ENCODE measurements around the gene ST6GALNAC3.

DNA sequence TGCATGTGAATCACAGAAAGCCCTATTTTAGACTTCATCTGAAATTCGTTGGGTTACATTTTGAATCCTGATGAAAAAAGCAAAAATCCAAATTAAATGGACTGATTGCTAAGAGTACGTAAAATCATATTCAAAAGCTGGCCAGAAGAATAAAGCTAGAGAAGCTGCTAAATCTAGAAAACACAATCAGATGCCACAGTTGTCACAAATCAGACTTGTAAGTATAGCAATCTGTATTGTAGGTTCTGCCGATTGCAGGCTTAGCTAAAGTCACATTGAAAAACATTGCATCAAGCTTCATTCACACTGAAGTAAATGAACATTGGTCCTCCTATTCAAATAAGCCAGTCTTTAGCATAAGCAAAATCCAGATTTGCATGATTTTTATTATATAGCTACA, 557.6 kb downstream of the ST6GALNAC3 start:
- TF ChIP-seq, protein P1, sequence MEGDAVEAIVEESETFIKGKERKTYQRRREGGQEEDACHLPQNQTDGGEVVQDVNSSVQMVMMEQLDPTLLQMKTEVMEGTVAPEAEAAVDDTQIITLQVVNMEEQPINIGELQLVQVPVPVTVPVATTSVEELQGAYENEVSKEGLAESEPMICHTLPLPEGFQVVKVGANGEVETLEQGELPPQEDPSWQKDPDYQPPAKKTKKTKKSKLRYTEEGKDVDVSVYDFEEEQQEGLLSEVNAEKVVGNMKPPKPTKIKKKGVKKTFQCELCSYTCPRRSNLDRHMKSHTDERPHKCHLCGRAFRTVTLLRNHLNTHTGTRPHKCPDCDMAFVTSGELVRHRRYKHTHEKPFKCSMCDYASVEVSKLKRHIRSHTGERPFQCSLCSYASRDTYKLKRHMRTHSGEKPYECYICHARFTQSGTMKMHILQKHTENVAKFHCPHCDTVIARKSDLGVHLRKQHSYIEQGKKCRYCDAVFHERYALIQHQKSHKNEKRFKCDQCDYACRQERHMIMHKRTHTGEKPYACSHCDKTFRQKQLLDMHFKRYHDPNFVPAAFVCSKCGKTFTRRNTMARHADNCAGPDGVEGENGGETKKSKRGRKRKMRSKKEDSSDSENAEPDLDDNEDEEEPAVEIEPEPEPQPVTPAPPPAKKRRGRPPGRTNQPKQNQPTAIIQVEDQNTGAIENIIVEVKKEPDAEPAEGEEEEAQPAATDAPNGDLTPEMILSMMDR (conservative IDR thresholded peaks at IDR 0.05; ENCODE audit: low read length), result no peak
- no peak for TF ChIP-seq EZH2phosphoT487 (IDR thresholded peaks at IDR 0.05; ENCODE audit: borderline replicate concordance)

All from Loucy (cell line).